ENCODE results near the gene MYO1H.
"Not testable (repeated sequence)": the region's sequence is repeated elsewhere in the genome, so short reads cannot be mapped to it uniquely, and the experiment has no call there.

The MYO1H gene

DNA sequence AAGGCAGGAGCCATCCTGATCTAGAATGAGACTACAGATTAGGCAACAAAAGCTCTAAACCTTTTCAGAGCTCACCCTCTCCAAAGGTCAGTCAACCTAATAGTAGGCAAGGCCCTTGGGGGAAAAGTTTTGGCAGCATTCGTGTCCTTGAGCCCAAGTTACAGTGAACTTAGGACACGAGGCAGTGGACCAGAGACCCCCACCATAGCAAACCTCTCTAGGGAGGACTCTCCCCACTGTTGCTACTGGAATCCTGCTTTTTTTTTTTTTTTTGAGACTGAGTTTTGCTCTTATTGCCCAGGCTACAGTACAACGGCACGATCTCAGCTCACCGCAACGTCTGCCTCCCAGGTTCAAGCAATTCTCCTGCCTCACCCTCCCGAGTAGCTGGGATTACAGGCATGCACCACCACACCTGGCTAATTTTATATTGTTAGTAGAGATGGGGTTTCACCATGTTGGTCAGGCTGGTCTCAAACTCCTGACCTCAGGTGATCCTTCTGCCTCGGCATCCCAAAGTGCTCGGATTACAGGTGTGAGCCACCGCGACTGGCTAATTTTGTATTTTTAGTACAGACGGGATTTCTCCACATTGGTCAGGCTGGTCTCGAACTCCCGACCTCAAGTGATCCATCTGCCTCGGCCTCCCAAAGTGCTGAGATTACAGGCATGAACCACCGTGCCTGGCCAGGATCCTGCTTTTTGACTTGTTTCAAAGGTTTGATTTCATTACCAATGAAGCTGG is 126.0 kb downstream of the MYO1H start:
- not testable (repeated sequence) for DNase-seq

- DNase-seq, result no peak
Observed at GRCh38 chr12:109475121-109475520, 127.4 kb downstream of the MYO1H start.

DNA sequence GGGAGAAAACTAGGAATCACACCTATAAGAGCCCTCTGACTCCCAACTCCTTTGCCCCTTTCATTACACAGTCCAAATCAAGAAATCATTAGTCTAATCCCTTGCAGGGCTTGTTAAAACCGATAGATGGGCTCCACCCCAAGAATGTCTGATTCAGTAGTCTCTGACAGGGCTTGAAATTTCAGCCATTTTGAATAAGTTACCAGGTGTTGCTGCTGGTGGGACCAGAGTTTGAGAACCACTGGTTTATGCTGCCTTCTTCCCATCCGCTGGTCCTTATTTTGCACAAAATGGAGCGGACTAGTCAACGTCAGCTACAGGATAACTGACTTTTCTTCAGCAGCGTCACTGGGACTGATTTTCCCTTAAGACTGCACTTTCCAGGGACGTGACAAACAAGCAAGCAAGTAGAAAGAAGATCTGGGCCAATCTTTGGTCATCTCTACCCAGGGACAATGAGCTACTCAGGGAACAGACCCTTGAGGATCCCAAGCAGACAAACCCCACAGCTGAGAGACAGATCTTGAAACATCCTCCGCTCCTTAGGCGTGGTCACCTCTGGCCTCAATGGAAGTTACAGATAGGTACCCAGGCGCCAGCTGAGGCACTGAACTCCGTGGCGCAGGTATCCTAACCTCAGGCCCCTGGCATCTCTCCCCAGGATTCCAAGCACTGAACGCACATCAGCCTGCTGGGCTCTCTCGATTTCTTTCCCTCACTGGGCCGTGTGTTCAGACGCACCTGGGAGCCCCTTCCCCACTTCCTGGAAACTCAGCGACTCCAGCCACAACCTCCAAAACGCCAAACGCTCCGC is 128.5 kb downstream of the MYO1H start:
- DNase-seq, result peak in 2 of 3 experiments; percentile 38 to 40

DNA sequence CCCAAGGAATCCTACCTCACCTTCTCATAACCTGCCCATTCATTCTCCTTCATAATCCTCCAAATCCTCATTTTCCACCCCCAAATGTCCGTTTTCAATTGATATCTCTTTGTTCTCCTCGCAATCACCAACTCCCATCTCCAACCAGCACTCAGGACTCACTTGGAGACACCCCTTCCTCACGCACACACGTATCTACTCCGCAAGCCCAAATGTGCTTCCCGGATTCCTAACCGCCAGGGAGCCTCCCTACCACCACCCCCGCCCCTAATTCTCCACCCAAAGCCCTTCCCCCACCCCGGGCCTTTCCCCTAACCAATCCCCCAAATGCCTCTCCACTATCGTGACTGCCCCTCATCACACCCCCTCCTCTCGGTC is 129.1 kb downstream of the MYO1H start:
- DNase-seq, result no peak

DNA sequence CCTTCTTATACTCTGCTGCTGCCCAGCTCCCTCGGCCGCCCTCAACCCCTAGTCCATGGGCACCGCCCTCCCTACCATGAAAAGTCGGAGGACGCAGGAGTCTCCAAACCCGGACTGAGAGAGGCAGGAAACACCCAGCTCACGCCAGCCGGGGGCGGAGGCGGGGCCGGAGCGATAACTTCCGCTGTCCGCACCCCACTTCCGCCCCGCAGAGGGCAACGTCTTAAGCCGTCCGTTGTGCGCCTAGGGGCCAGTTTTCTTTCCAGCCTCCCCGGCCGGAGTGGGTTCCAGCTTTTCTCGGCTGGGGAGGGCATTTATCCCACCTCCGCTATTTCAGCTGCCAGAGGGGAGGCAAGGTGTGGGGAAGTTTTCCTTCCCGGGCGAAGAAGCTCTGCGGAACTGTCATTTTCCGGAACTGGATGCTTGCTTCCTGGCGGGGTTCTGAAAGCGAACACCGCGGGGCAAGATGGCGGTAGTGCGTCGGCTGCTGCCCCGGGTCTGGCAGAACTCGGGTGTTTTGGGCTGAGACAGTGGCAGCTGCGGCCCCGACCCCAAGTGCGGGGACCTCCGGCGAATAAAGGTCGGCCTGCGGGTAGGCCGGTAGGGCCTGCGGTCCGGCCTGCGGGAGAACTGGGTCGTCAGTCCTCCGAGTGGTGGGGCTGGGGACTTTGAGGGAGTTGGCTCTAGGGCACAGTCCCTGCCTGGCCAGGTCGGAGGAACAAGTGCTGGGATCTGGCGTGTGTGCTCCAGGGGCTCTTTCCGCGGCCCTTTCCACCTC is 129.7 kb downstream of the MYO1H start, which contains the start of the genes KCTD10 and UBE3B:
KCTD10 (minus strand) TSS at position 116 of the 778 bp plus-strand sequence; CDS start at position 78, 38 bp downstream.
UBE3B (plus strand) TSS at position 450 of the 778 bp plus-strand sequence. CDS start 5,918 bp downstream, outside the sequence.
- peak; percentile 89 to 96 (median 94) for DNase-seq

DNA sequence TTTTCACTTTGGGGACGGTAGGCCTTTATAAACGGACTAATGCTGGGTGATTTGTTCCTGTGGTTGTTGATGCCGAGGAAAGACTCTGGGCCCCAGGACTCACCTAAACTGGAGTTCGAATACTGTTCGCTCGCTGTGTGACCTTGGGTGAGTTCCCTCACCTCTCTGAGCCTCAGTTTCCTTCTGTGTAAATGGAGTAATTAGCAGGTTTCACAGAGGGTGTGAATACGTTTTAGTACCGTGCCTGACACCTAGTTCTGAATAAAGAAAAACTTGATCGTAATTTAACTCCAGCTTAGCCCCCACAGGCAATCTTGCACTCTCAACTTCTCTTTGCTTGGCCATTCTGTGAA is 130.2 kb downstream of the MYO1H start:
- DNase-seq, result no peak

DNA sequence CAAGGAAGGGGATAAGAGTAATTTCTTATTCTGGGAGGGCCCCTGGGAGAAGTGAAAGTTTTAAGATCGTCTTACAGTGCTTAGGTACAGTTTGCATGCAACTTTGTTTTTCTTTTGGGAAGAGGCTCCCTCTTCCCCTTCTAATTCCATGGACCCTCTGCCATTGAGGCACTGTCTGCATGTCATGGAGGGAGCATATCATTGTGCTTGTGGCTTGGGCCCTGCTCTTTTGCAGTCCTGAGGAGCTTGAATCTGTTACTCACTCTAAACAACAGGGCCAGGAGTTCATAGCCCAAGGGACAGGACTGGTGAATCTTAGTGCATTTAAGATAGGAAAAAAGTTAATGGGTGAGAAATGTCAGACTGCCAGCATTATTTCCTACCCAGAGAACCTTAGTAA is 132.1 kb downstream of the MYO1H start:
- DNase-seq, result no peak

DNA sequence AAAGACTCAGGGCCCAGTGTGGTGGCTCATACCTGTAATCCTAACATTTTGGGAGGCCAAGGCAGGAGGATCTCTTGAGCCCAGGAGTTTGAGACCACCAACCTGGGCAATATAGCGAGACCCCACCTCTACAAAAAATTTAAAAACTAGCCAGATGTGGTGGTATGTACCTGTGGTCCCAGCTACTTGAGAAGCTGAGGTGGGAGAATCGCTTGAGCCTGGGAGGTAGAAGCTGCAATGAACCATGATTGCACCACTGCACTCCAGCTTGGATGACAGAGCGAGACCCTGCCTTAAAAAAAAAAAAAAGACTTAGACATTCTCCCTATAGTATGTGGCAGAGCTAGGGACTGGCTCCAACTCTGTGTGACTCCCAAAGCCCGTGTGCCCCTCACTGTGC is 132.7 kb downstream of the MYO1H start:
- DNase-seq, result no peak

DNA sequence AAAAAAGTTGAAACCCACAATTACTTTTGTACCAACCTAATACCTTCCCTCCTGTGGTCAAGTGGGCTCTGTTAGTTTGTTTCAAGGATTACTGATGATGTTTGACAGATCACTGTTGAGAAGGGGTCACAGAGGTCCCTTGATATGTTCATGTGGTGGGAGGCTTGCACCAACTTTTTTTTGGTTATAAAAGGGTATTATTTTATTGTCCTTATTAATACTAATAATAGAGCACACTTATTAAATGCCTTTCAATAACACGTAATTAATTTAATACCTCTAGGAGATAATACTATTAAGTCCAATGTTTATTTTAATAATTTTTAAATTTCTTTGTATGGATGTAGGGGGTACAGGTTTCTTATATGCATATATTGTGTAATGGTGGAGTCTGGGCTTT is 134.2 kb downstream of the MYO1H start:
- no peak for DNase-seq

DNA sequence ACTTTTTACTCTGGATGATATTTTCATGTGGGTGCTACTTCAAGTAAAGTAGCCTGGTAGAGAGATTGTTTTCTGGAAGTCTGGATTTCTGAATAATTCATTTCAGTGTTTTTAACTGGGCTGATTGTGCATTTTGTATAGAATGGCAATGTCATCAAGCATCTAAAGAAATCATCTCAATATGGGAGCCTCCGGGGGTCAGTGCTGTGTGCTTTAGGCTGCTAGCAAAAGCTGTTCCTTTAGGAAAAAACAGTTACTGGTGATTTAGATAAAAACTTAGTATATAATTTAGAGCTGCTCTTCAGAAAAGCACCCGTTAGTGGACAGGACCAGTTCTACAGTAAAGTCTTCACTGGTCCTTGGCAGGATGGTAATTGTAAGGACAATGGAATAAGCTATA is 134.8 kb downstream of the MYO1H start:
- peak in 1 of 3 experiments; percentile 41 for DNase-seq

DNA sequence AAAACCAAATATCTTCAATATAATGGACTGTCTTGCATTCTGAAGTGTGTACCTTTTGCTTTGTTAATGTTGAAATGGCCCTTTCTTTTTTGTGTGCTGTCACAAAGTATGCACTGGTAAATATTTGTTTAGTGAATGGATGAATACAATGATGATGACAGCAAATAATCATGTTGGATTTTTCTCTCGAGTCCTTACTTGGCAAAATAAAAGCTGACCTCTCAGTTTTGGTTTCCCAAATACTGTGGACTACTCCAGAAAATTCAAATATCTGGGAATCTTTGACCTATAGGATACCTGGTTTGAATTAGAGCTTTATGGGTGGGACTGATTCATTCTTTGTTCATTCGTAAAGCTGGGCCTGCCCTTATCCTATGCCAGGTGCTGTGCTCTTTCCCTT is 135.2 kb downstream of the MYO1H start:
- DNase-seq, result peak in 1 of 3 experiments; percentile 41

- no peak for DNase-seq
Observed at GRCh38 chr12:109483346-109483745, 135.6 kb downstream of the MYO1H start.

- DNase-seq, result no peak
Observed at GRCh38 chr12:109485201-109485600, 137.5 kb downstream of the MYO1H start.

DNA sequence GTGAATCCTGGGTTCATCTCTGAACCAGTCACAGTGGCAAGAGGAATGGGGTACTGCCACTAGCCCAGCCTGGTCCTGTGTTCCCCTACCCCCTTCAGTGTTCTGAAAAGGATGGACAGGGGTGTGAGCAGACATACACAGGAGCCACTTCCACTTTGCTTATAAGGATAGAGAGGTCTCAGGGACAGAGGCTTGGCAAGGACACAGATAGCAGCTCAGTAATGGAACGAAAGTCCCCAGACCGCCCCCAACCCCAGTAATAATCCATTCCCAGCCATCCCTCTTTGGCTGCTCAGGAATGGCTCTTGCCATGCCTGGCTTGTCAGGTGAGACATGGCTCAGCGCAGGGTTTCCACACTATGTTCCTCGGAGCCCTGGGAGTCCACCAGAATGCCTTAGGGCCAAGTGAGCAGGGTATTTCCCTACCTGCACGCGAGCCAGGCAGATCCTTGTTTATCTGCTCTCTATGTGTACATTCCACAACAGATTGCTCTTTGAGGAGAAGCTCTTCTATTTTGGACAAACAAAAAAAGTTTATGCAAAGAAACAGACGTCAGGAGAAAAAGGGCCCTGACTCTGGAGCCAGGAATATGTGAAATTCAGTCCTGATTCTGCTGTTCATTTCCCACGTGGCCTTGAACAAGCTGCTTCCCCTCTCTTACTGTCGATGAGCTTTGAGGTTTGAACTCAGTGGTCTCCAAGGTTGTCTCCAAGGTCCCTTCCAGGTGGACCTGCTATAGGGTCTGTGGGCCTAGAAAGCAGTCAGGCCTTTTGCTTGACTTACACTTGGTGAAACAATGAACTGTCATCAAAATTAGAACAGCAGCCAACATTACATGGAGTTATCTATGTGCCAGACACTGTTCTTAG is 139.7 kb downstream of the MYO1H start:
- DNase-seq, result no peak

DNA sequence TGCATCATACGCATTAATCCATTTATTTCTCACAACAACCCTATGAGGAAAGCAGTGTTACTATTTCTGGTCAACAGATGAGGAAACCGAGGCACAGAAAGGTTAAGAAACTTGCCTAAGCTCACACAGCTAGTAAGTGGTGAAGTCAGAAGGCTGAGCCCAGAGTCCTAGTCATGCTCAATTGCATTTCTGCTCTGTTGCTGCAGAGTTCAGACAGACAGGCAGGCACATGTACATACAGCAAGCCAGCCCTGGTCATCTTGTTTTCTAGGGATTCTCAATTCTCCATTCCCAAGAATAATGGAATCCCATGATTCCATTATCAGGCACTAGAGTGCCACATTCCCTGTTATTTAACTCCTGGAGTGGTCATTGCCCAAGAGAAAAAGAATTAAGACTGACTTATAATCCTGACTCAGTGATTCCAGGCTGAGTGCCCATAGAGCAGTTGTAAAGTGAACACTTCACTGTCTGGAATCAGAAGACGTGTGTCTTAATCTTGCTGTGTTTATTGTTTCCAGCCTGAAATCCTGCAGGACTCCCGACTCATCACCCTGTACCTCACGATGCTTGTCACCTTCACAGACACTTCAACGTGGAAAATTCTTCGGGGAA is 140.5 kb downstream of the MYO1H start:
- no peak for DNase-seq

GRCh38 chr12:109489016-109489954 is 141.6 kb downstream of the MYO1H start:
- no peak for DNase-seq

DNA sequence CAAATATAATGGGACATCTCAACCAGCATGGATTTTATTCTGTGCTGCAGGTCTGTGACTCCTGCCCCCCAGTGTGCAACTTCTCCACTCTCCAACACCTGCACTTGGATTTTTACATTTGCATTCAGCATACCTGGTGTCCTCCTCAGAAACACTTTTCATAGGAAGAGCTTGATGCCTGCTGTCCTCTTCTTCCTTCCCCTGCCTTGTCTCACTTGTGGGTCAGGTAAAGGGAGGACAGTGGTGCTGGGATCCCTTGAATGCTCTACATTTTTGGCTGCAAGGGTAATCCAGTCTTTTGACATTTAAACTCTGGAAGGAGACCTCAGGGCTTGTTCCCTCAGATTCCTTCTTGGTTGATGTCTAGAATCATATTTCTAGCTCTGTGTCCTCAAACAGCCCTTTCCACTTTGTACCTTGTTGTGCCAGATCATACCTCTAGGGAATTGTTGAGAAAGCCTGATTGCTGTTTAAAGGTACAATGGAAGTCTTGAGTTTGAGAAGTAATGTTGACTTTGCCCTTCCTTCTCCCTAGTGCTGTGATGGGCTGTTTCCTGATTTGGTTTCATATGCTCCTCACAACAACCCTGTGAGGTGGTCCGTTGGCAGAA is 142.4 kb downstream of the MYO1H start:
- no peak for DNase-seq

DNA sequence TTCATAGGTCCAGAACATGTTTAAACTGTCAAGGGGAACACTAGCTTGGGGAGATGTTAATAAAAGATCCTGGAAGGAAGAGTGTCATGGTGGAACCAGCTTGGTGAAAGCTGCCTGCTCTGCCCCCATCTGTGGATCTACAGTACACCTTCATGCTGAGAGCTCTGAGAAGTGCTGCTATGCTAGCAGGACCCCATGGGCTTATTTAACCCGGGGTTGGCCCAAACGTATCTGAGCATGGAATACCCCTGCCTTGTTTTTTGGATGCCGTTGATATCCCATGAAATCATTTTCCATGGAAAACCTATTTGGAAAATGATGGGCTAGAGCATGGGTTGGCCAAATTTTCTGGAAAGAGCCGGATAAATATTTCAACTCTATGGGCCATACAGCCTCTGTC is 144.0 kb downstream of the MYO1H start:
- no peak for DNase-seq

- DNase-seq, result no peak
Observed at GRCh38 chr12:109492371-109492770, 144.7 kb downstream of the MYO1H start.

DNA sequence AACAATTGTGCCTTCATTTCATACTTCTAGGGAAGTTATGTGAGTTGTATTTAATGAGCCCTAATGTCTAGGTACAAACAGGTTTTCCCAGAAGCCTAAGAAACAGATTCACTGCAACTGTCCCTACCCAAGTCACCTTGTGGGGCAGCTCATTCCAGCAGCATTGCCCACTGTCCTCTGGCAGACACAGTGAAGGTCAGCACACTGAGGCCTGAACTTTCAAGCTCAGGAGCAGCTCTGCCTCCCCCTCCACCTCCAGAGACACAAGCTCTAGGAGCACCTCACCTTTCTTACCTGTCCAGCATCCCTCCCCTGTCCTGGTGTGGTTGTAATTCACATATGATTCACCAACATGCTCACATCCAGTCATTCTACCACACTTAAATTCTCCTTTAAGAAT is 145.4 kb downstream of the MYO1H start:
- DNase-seq, result no peak
